Kidney (tissue), 14 donors: Measurements from ENCODE around the gene MYOM3. TPM values are rescaled to one million over a fixed set of nuclear protein-coding genes. Genes with fewer than 3 reads are reported as not detected.
A peak's percentile ranks its signal among the peaks of the same experiment; 100 is the strongest.

Experiments
- DNase-seq, 5 donors: peaks; one replicate each; pipeline ENCODE4 v3.0.0-alpha.2; 2013 to 2020
- FAIRE-seq: peaks from 2 replicates; lab custom pipeline; 2012; peaks lifted over from hg19 to GRCh38; lab: Jason Lieb, UNC
- H3K27ac ChIP-seq, 2 donors: one replicate each; pipeline ENCODE4 v1.7.0; 2013; ENCODE audit warnings: low read depth in 2 of 2, low read length in 2 of 2, inconsistent platforms in 1 of 2
- H3K27me3 ChIP-seq: one replicate; pipeline ENCODE4 v1.7.1; 2013; ENCODE audit warnings: low read length, inconsistent platforms; ENCODE audit not compliant: control insufficient read depth, insufficient read depth
- H3K36me3 ChIP-seq, 3 donors: one replicate each; pipeline versions ENCODE4 v1.7.0 to v1.7.1; 2013; ENCODE audit warnings: low read length in 3 of 3, control low read depth in 1 of 3, inconsistent platforms in 1 of 3; ENCODE audit not compliant: insufficient read depth in 3 of 3, control insufficient read depth in 2 of 3
- H3K4me1 ChIP-seq, 3 donors: one replicate each; pipeline versions ENCODE4 v1.7.0 to v1.7.1; 2013; ENCODE audit warnings: low read length in 3 of 3, inconsistent platforms in 1 of 3, low read depth in 1 of 3; ENCODE audit not compliant: control insufficient read depth in 2 of 3, insufficient read depth in 2 of 3
- H3K4me3 ChIP-seq, 3 donors: one replicate each; pipeline versions ENCODE4 v1.7.0 to v1.8.1; 2013; ENCODE audit warnings: low read length in 3 of 3, control low read depth in 1 of 3, inconsistent platforms in 1 of 3
- H3K9ac ChIP-seq, 3 donors: one replicate each; pipeline versions ENCODE4 v1.7.0 to v1.7.1; 2013; ENCODE audit warnings: low read length in 3 of 3, control low read depth in 1 of 3, inconsistent platforms in 1 of 3
- H3K9me3 ChIP-seq, 3 donors: one replicate each; pipeline versions ENCODE4 v1.7.0 to v1.7.1; 2013; ENCODE audit warnings: low read length in 3 of 3, control low read depth in 1 of 3, inconsistent platforms in 1 of 3; ENCODE audit not compliant: control insufficient read depth in 2 of 3, insufficient read depth in 1 of 3
- CTCF ChIP-seq: IDR thresholded peaks from 3 replicates; pipeline ENCODE4 v1.5.1; 2012; ENCODE audit warnings: mild to moderate bottlenecking, moderate library complexity, borderline replicate concordance; ENCODE audit not compliant: insufficient read depth; ENCODE audit errors: extremely low read depth
- intact Hi-C: fragments of 100-400 bp; cut with DNase I; formaldehyde crosslinking; loops from one replicate; pipeline ENCODE4 v1.11.1; 2022
- polyA plus RNA-seq: library from polyadenylated mRNA; stranded (reverse); fragments of 350-450 nt; fragmentation: Illumina TruSeq; extraction: RNeasy Lipid Tissue Mini Kit (QIAGEN cat#74804); gene quantifications from one replicate; pipeline ENCODE4 v1.2.3, GENCODE V29; 2014; ENCODE audit warnings: low read depth, low replicate concordance; ENCODE audit not compliant: insufficient read depth
- total RNA-seq: library from RNA; stranded (reverse); fragmentation: NEBNext Ultra II Directional; extraction: Animal tissue kit (Norgen Biotek cat#: 25700); gene quantifications from one replicate; pipeline ENCODE4 v1.2.1, GENCODE V29; 2021
- donor health status: control.
- donor health status: control.
- donor health status: control.
- donor health status: control.
- donor health status: control.
- donor health status: DM: yes; HTN: yes; CAD: no.
- donor health status: Normal renal cell carcinoma (clear cell type).

Gene MYOM3
- total and polyA plus RNA-seq, 2 donors from 2014 or later = 13.5 to 20.5 TPM

GRCh38 chr1:24069817-24070216 lies 42.1 kb downstream of the MYOM3 start:
- intact Hi-C loops = no loop called here

GRCh38 chr1:24067978-24068377 lies 44.0 kb downstream of the MYOM3 start:
- no peak overlapping the region for H3K4me3 ChIP-seq
- intact Hi-C loops = no loop called here
- H3K9me3 ChIP-seq = no peaks in the 10 kb centered on the region
- no peak overlapping the region for H3K27ac ChIP-seq
- H3K36me3 ChIP-seq = peaks cover 0 to 14% (median 0%) of the 10 kb centered on the region in 3 donors
- DNase-seq = peak in 1 of 5 donors; percentile 28
- no peak for TF ChIP-seq CTCF
- no peaks in the 10 kb centered on the region for H3K27me3 ChIP-seq
- no peak for FAIRE-seq
- no peaks in the 10 kb centered on the region for H3K4me1 ChIP-seq
- H3K9ac ChIP-seq = no peak overlapping the region

More at GRCh38 chr1:24069817-24070216, 42.1 kb downstream of the MYOM3 start:
- Histone ChIP-seq H3K4me1 (no peaks in the 10 kb centered on the region), H3K27me3 (no peaks in the 10 kb centered on the region), H3K36me3 (peaks cover 0 to 3% (median 0%) of the 10 kb centered on the region in 3 donors), H3K27ac (no peak overlapping the region), H3K4me3 (no peak overlapping the region), H3K9ac (no peak overlapping the region), H3K9me3 (no peaks in the 10 kb centered on the region)
- TF ChIP-seq CTCF = no peak
- FAIRE-seq (no peak), DNase-seq (peak in 1 of 5 donors; percentile 12)

- H3K36me3 ChIP-seq = peaks cover 0 to 14% (median 0%) of the 10 kb centered on the region in 3 donors
- intact Hi-C loops = no loop called here
- FAIRE-seq (no peak), DNase-seq (peak in 2 of 5 donors; percentile 29 to 32)
- no peak overlapping the region for H3K9ac ChIP-seq
- no peak overlapping the region for H3K27ac ChIP-seq
- no peak overlapping the region for H3K4me3 ChIP-seq
- H3K4me1 ChIP-seq = no peaks in the 10 kb centered on the region
- H3K27me3 ChIP-seq = no peaks in the 10 kb centered on the region
- no peaks in the 10 kb centered on the region for H3K9me3 ChIP-seq
- TF ChIP-seq CTCF = no peak
These were observed 46.6 kb downstream of the MYOM3 start for GRCh38 chr1:24065304-24065703.

GRCh38 chr1:24062221-24062620 lies 49.7 kb downstream of the MYOM3 start:
- no peak for DNase-seq
- no peak overlapping the region for H3K9ac ChIP-seq
- H3K4me1 ChIP-seq = no peaks in the 10 kb centered on the region
- no peak for TF ChIP-seq CTCF
- H3K27me3 ChIP-seq = no peaks in the 10 kb centered on the region
- no peak for FAIRE-seq
- H3K9me3 ChIP-seq = no peaks in the 10 kb centered on the region
- peaks cover 0 to 14% (median 0%) of the 10 kb centered on the region in 3 donors for H3K36me3 ChIP-seq
- H3K27ac ChIP-seq = no peak overlapping the region
- intact Hi-C loops = no loop called here
- H3K4me3 ChIP-seq = no peak overlapping the region
